HG03460 (cell line): ENCODE measurements around the gene BSCL2.
"Not testable (repeated sequence)": the region's sequence is repeated elsewhere in the genome, so short reads cannot be mapped to it uniquely, and the experiment has no call there.

Experiments used
- ATAC-seq: cut with Tn5 transposase; IDR thresholded peaks from one replicate; pipeline ENCODE4 v1.9.1; 2021; ENCODE audit not compliant: unreplicated experiment

BSCL2 gene

GRCh38 chr11:62707277-62707861, at the start of gene BSCL2, which contains the start of gene GNG3:
TSS of gene BSCL2 (minus strand) at chr11:62707424. CDS start at chr11:62707195, 229 bp downstream.
TSS of gene GNG3 (plus strand) at chr11:62707676. CDS start at chr11:62708296, 620 bp downstream.
- ATAC-seq = no peak

DNA sequence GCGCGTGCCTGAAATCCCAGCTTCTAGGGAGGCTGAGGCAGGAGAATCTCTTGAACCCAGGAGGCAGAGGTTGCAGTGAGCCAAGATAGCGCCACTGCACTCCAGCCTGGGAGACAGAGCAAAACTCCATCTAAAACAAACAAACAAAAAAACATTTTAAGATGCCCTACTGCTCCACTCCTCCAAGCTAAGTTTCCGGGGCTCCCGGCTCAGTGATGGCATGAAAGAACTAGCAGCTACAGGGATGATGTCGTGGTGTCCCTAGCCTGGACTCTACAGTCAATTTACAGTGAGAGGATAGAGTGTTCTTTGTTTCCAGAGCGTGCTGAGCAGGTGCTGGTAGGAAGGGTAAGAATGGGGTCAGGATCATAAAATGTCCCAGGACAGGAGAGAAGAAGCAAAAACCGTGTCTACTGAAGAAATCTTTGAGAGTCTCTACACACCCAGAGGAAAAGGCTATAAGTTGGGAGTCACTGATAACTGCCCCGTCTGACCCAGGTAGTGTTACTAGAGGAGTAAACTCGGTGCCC, 47.9 kb upstream of the BSCL2 start:
- ATAC-seq = no peak

- ATAC-seq = peak; percentile 97
These were observed 46.7 kb upstream of the BSCL2 start, which contains the start of gene ZBTB3 for GRCh38 chr11:62753736-62754603. TSS of gene ZBTB3 (minus strand) at chr11:62754160. CDS start at chr11:62753664, 496 bp downstream.

DNA sequence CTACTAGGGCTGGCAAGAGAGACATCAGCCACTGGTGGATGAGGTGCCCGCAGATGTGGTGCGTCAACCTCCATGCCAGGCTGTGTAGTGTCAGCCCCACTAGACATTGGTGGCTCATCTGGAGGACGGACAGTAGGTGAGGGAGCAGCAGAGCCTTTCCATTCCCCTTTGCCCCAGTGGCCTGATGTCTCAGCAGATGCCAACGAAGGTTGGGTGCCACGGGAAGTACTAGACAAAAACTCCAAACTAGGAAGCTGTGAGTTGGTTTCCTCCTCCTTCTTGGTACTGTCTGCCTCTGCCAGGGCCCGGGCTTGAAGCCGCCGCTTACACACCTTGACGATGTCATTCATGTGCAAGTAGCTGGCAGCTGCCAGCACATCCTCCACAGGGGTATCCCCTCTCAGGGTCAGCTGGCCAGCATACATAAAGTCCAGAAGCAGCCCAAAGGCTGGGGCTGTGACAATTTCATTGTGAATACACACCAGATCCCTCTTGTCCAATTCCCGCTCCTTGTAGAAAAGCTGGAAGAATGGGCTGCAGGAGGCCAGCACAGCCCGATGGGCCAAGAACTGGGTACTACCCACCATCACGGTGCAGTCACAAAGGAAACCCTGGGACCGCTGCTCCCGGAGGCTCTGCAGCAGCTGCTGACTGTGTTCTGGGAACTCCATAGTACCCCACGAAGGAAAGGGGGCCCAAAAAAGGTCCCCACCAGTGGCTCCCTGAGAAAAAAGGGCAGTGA, 45.9 kb upstream of the BSCL2 start:
- ATAC-seq = no peak

GRCh38 chr11:62752177-62752785, 45.1 kb upstream of the BSCL2 start:
- no peak for ATAC-seq

- ATAC-seq = not testable (repeated sequence)
These were observed 42.7 kb upstream of the BSCL2 start for GRCh38 chr11:62749931-62750330.

DNA sequence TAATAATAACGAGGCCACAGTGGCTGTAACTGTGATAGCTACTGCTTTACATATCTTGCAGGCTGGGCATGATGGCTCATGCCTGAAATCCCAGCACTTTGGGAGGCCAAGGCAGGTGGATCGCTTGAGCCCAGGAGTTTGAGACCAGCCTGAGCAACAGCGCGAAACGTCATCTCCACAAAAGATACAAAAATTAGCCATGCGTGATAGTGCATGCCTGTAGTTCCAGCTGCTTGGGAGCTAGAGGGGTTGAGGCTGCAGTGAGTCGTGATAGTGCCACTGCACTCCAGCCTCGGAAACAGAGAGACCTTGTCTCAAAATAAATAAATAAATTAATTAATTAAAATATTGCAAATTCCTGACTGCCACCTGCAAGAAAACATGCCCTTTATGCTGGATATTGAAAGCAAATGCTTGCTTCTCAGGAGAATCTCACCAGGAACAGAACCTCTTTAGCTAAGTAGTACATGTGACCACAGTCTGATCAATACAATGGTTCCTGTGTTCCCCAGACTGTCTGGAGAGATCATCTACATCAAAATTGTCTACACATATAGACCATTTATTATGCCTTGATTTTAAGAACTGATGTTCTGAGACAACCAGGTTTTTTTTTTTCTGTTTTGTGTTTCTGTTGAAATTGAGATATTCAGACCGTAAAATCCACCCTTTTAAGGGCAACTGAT, 40.4 kb upstream of the BSCL2 start:
- ATAC-seq = no peak

GRCh38 chr11:62737196-62737595, 30.0 kb upstream of the BSCL2 start:
- no peak for ATAC-seq

DNA sequence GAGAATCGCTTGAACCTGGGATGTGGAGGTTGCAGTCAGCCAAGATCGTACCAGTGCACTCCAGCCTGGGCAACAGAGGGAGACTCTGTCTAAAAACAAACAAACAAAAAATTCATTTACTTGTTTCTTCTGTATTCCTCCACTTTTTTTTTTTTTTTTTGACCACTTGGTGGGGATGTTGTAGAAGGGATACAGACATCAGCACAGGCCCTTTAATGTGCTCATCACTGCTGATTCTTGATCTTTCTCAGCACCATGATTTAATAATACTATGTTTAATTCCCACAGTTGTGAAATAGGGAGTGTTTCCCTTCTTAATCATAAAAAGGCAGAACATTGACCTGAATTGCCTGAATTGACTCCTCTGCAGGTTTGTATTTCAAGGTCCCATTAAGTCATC, 25.6 kb upstream of the BSCL2 start:
- ATAC-seq = no peak

GRCh38 chr11:62730076-62730475, 22.9 kb upstream of the BSCL2 start:
- ATAC-seq = not testable (repeated sequence)

DNA sequence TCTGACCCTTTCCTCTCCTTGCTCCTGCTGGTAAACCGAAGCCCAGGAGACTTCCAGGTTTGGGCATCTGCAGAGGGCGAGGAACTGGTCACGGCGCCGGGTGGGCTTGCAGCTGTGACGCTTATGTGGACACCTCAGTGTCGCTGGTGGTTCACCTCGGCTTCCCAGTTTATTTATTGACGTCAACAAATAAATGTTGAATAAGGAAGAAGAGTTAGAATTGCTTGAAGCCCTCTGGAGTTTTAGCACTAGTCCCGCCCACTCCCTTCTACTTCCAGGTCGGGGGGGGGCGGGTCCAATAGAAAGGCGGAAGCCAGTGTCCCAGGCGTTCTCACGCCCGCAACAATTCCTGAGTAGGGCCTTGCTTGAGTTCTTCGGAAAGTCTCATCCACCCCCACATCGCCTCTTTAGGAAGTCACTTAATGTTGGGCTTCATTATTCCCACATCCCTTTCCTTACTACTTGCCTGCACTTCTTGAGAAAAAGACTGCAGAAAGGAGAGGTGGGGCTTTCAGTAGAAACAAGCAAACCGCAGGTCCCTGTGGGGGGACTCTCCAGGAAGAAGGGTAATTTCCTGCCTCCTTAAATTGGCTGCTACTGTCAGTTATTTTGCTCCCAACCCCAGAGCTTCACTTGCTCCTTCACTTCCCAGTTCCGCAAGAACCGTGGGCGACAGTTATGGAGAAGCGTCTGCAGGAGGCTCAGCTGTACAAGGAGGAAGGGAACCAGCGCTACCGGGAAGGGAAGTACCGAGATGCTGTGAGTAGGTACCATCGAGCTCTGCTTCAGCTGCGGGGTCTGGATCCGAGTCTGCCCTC, 21.2 kb upstream of the BSCL2 start, which contains the start of gene TTC9C:
TTC9C (plus strand) TSS at position 316 of the 818 bp plus-strand sequence; CDS start at position 679, 363 bp downstream.
- peak; percentile 19 for ATAC-seq

GRCh38 chr11:62727872-62728170, 20.6 kb upstream of the BSCL2 start:
- peak; percentile 47 for ATAC-seq

DNA sequence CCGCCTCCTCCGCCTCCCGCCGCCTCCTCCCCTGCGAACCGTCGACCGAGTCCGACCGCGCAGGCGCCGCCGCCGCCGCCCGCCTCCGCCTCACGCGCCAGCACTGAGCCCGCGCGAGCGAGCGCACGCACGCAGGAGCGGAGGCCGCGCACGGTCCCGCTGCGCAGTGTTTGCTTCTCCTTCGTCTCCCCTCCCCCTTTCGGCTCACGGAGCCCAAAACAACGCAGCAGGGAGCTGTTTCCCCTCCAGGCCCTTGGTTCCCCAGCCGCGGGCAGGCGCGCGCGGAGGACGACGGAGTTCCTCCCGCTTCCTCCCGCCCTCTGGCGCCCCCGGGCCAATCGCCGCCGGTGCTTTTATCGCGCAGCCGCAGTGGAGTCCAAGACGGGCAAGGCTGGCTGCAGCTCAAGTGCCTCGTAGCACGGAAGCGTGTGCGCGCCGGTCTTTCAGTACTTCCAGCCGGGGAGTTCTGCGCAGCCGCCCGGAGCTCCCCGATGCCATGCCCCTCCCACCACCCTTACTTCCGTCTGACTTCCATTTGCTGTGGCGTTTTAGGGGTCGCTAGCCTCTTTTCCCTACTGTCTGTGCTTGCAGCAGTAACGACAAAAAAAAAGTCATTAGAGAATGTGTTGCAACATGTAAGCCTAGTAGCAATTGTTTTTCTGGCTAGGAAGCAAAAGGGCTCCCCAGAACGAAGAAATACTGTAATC, 20.1 kb upstream of the BSCL2 start, which contains the start of gene HNRNPUL2:
HNRNPUL2 (minus strand) TSS at position 293 of the 707 bp plus-strand sequence. CDS start 301 bp downstream, outside the sequence.
- ATAC-seq = peak; percentile 64

DNA sequence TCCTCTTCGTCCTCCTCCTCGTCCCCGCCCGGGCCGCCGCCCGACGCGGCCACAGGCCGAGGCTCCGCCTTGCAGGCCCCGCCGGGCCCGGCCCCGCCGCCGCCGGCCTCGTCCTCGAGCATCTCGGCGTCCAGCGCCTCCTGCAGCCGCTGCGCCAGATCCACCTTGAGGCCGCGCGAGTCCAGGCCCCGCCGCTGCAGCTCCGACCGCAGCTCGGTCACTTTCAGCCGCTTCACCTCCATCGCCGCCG, 19.6 kb upstream of the BSCL2 start:
- no peak for ATAC-seq

GRCh38 chr11:62726156-62726914, 19.1 kb upstream of the BSCL2 start:
- ATAC-seq = no peak

- ATAC-seq = no peak
These were observed 18.4 kb upstream of the BSCL2 start for GRCh38 chr11:62725646-62726045.

- no peak for ATAC-seq
These were observed 16.9 kb upstream of the BSCL2 start for GRCh38 chr11:62724171-62724570.

GRCh38 chr11:62721994-62722393, 14.8 kb upstream of the BSCL2 start:
- no peak for ATAC-seq
